ENCODE measurements around the gene NAA15. TPM values are rescaled to one million over a fixed set of nuclear protein-coding genes. Genes with fewer than 3 reads are reported as not detected.
A peak's percentile ranks its signal among the peaks of the same experiment; 100 is the strongest.

NAA15 gene
- total and polyA plus RNA-seq, 3 experiments from 2014 or later: 47.0 to 122 (median 116) TPM

DNA sequence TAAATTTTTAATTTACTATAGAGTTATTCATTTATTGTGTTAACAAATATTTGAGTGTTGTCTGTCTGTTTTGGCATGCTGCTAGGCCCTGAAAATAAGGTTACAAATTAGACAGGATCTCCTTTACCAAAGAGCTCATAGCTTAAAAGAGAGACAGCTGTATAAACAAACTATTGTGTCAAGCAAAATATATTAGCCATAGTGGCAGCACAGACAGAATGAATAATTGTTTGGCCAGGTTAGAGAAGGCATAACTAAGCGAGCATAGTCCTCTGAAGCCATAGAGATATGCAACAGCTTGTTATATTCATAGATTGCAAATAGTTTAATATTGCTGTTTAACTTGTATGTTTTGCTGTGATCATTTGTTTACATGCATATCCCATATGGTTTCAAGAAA lies 67.7 kb downstream of the NAA15 start:
- Mint-ChIP-seq H3K36me3 (peaks cover 8 to 79% (median 28%) of the 10 kb centered on the region in 3 donors), H3K9me3 (no peaks in the 10 kb centered on the region), H3K27me3 (no peaks in the 10 kb centered on the region), H3K4me3 (no peak overlapping the region), H3K27ac (no peak overlapping the region), H3K4me1 (peaks cover 0 to 7% (median 7%) of the 10 kb centered on the region in 3 donors)
- no peaks in the 10 kb centered on the region for H3K4me1 ChIP-seq (ENCODE audit: insufficient read depth, low read length)
- ChIA-PET CTCF (no interaction called here), POLR2A (no interaction called here)
- no peak overlapping the region for H3K4me3 ChIP-seq (ENCODE audit: low read length)
- DNase-seq: no peak
- H3K36me3 ChIP-seq (ENCODE audit: insufficient read depth, low read length): peaks cover 17% of the 10 kb centered on the region
- H3K27me3 ChIP-seq (ENCODE audit: insufficient read depth, low read length, poor library complexity, severe bottlenecking): no peaks in the 10 kb centered on the region
- no peak overlapping the region for H3K27ac ChIP-seq (ENCODE audit: low read depth, low read length)
- no peaks in the 10 kb centered on the region for H3K9me3 ChIP-seq (ENCODE audit: low read length)

GRCh38 chr4:139374251-139374650 lies 72.9 kb downstream of the NAA15 start:
- no peaks in the 10 kb centered on the region for H3K9me3 Mint-ChIP-seq
- H3K27ac Mint-ChIP-seq: no peak overlapping the region
- peaks cover 15% of the 10 kb centered on the region for H3K36me3 ChIP-seq (ENCODE audit: insufficient read depth, low read length)
- no peak overlapping the region for H3K4me3 Mint-ChIP-seq
- no peaks in the 10 kb centered on the region for H3K4me1 ChIP-seq (ENCODE audit: insufficient read depth, low read length)
- H3K27me3 Mint-ChIP-seq: no peaks in the 10 kb centered on the region
- H3K4me3 ChIP-seq (ENCODE audit: low read length): no peak overlapping the region
- no peaks in the 10 kb centered on the region for H3K27me3 ChIP-seq (ENCODE audit: insufficient read depth, low read length, poor library complexity, severe bottlenecking)
- H3K4me1 Mint-ChIP-seq: peaks cover 0 to 4% (median 0%) of the 10 kb centered on the region in 3 donors
- H3K9me3 ChIP-seq (ENCODE audit: low read length): no peaks in the 10 kb centered on the region
- H3K27ac ChIP-seq (ENCODE audit: low read depth, low read length): no peak overlapping the region
- DNase-seq: no peak
- H3K36me3 Mint-ChIP-seq: peaks cover 4 to 84% (median 21%) of the 10 kb centered on the region in 3 donors
- CTCF ChIA-PET: no interaction called here
- POLR2A ChIA-PET: no interaction called here

DNA sequence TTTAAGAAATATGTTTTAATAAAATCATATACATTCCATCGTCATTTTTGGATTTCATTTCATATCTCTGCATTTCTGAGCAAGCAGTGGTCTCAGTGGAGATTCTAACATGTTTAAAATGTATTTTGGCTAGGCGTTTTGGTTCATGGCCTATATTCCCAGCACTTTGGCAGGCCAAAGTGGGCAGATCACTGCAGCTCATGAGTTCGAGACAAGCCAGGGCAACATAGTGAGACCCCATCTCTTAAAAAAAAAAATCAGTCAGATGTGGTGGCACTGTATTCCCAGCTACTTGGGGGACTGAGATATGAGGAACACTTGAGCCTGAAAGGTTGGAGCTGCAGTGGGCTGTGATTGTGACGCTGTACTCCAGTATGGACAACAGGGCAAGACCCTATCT lies 85.1 kb downstream of the NAA15 start:
- POLR2A ChIA-PET: no interaction called here
- peaks cover 8% of the 10 kb centered on the region for H3K36me3 ChIP-seq (ENCODE audit: insufficient read depth, low read length)
- no peak overlapping the region for H3K4me3 ChIP-seq (ENCODE audit: low read length)
- Mint-ChIP-seq H3K4me1 (peaks cover 0 to 4% (median 2%) of the 10 kb centered on the region in 3 donors), H3K4me3 (no peak overlapping the region), H3K27me3 (no peaks in the 10 kb centered on the region), H3K27ac (peak overlapping the region in 1 of 8 donors; percentile 28), H3K36me3 (peaks cover 0 to 85% (median 16%) of the 10 kb centered on the region in 3 donors), H3K9me3 (no peaks in the 10 kb centered on the region)
- no peaks in the 10 kb centered on the region for H3K4me1 ChIP-seq (ENCODE audit: insufficient read depth, low read length)
- H3K9me3 ChIP-seq (ENCODE audit: low read length): no peaks in the 10 kb centered on the region
- CTCF ChIA-PET: interaction anchor here (0.7 to 0.9 kb wide), 2 partner anchors 91 to 270 kb away, joined by 3 read pairs; no protein-coding TSS in a partner anchor
- no peaks in the 10 kb centered on the region for H3K27me3 ChIP-seq (ENCODE audit: insufficient read depth, low read length, poor library complexity, severe bottlenecking)
- DNase-seq: no peak
- H3K27ac ChIP-seq (ENCODE audit: low read depth, low read length): no peak overlapping the region

DNA sequence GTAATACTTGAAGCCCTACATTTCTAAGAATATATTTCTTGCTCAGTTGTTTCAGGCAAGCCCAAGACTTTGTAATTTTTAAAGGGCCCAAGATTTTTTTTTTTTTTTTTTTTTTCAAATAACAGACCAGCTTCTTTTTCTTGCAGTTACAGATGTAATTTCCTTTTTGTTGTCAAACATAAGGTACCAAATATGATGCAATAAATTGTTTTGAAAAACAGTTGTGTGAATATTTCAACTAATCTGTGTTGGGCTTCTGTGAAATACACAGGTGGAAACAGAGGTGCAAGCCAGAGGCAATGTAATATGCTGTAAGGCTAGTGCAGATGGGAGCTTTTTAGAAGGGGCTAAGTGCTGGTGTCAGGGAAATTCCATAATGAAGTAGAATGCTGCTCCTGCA lies 87.8 kb downstream of the NAA15 start:
- Mint-ChIP-seq H3K27ac (peak overlapping the region in 3 of 8 donors; percentile 3 to 43 (median 13)), H3K4me1 (peaks cover 0 to 4% (median 2%) of the 10 kb centered on the region in 3 donors), H3K4me3 (no peak overlapping the region), H3K9me3 (no peaks in the 10 kb centered on the region), H3K27me3 (no peaks in the 10 kb centered on the region), H3K36me3 (peaks cover 0 to 75% (median 14%) of the 10 kb centered on the region in 3 donors)
- POLR2A ChIA-PET: no interaction called here
- Histone ChIP-seq H3K4me3 (ENCODE audit: low read length) (no peak overlapping the region), H3K9me3 (ENCODE audit: low read length) (no peaks in the 10 kb centered on the region), H3K27me3 (ENCODE audit: insufficient read depth, low read length, poor library complexity, severe bottlenecking) (no peaks in the 10 kb centered on the region), H3K27ac (ENCODE audit: low read depth, low read length) (no peak overlapping the region), H3K4me1 (ENCODE audit: insufficient read depth, low read length) (no peaks in the 10 kb centered on the region), H3K36me3 (ENCODE audit: insufficient read depth, low read length) (peaks cover 8% of the 10 kb centered on the region)
- CTCF ChIA-PET: no interaction called here
- DNase-seq: no peak

- Histone ChIP-seq H3K27me3 (ENCODE audit: insufficient read depth, low read length, poor library complexity, severe bottlenecking) (no peaks in the 10 kb centered on the region), H3K4me3 (ENCODE audit: low read length) (no peak overlapping the region), H3K9me3 (ENCODE audit: low read length) (no peaks in the 10 kb centered on the region), H3K4me1 (ENCODE audit: insufficient read depth, low read length) (no peaks in the 10 kb centered on the region), H3K36me3 (ENCODE audit: insufficient read depth, low read length) (peaks cover 8% of the 10 kb centered on the region), H3K27ac (ENCODE audit: low read depth, low read length) (no peak overlapping the region)
- POLR2A ChIA-PET: no interaction called here
- H3K4me3 Mint-ChIP-seq: no peak overlapping the region
- CTCF ChIA-PET: no interaction called here
- H3K36me3 Mint-ChIP-seq: peaks cover 0 to 71% (median 13%) of the 10 kb centered on the region in 3 donors
- no peak for DNase-seq
- peaks cover 0 to 4% (median 2%) of the 10 kb centered on the region in 3 donors for H3K4me1 Mint-ChIP-seq
- H3K9me3 Mint-ChIP-seq: no peaks in the 10 kb centered on the region
- H3K27ac Mint-ChIP-seq: peak overlapping the region in 4 of 8 donors; percentile 2 to 32 (median 16)
- no peaks in the 10 kb centered on the region for H3K27me3 Mint-ChIP-seq
These were observed 88.7 kb downstream of the NAA15 start for GRCh38 chr4:139389991-139390390.

- DNase-seq: no peak
- H3K4me1 Mint-ChIP-seq: peaks cover 0 to 4% (median 2%) of the 10 kb centered on the region in 3 donors
- Histone ChIP-seq H3K27ac (ENCODE audit: low read depth, low read length) (no peak overlapping the region), H3K4me3 (ENCODE audit: low read length) (no peak overlapping the region), H3K27me3 (ENCODE audit: insufficient read depth, low read length, poor library complexity, severe bottlenecking) (no peaks in the 10 kb centered on the region), H3K4me1 (ENCODE audit: insufficient read depth, low read length) (no peaks in the 10 kb centered on the region), H3K36me3 (ENCODE audit: insufficient read depth, low read length) (peaks cover 4% of the 10 kb centered on the region), H3K9me3 (ENCODE audit: low read length) (no peaks in the 10 kb centered on the region)
- H3K27me3 Mint-ChIP-seq: no peaks in the 10 kb centered on the region
- no peak overlapping the region for H3K4me3 Mint-ChIP-seq
- H3K36me3 Mint-ChIP-seq: peaks cover 0 to 60% (median 12%) of the 10 kb centered on the region in 3 donors
- H3K27ac Mint-ChIP-seq: no peak overlapping the region
- ChIA-PET POLR2A (no interaction called here), CTCF (no interaction called here)
- H3K9me3 Mint-ChIP-seq: no peaks in the 10 kb centered on the region
These were observed 90.4 kb downstream of the NAA15 start for GRCh38 chr4:139391731-139392130.

DNA sequence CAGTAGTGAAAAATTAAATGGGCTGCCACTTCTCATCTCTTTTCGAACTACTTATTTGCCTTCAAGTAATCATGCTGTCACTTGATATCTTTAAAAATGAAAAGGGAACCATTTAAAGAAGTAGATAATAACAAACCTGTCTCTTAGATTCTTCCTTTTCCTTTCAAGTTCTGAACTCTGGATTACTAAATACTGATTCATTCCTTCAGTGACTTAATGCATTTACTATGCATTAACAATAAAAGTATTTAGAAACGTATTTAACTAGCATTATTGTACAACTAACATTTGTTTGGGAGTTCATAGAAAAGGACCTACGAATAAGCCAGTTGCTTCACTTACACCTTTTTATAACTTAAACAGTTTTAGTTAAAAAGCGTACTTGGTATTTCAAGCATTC lies 91.5 kb downstream of the NAA15 start:
- H3K4me1 ChIP-seq (ENCODE audit: insufficient read depth, low read length): no peaks in the 10 kb centered on the region
- peak overlapping the region in 1 of 8 donors; percentile 16 for H3K27ac Mint-ChIP-seq
- ChIA-PET CTCF (no interaction called here), POLR2A (no interaction called here)
- H3K27me3 ChIP-seq (ENCODE audit: insufficient read depth, low read length, poor library complexity, severe bottlenecking): no peaks in the 10 kb centered on the region
- H3K4me3 ChIP-seq (ENCODE audit: low read length): no peak overlapping the region
- no peaks in the 10 kb centered on the region for H3K9me3 ChIP-seq (ENCODE audit: low read length)
- no peak overlapping the region for H3K27ac ChIP-seq (ENCODE audit: low read depth, low read length)
- H3K4me1 Mint-ChIP-seq: peaks cover 0 to 4% (median 3%) of the 10 kb centered on the region in 3 donors
- DNase-seq: no peak
- H3K27me3 Mint-ChIP-seq: no peaks in the 10 kb centered on the region
- H3K9me3 Mint-ChIP-seq: no peaks in the 10 kb centered on the region
- H3K36me3 ChIP-seq (ENCODE audit: insufficient read depth, low read length): peaks cover 4% of the 10 kb centered on the region
- peaks cover 0 to 56% (median 12%) of the 10 kb centered on the region in 3 donors for H3K36me3 Mint-ChIP-seq
- H3K4me3 Mint-ChIP-seq: no peak overlapping the region

DNA sequence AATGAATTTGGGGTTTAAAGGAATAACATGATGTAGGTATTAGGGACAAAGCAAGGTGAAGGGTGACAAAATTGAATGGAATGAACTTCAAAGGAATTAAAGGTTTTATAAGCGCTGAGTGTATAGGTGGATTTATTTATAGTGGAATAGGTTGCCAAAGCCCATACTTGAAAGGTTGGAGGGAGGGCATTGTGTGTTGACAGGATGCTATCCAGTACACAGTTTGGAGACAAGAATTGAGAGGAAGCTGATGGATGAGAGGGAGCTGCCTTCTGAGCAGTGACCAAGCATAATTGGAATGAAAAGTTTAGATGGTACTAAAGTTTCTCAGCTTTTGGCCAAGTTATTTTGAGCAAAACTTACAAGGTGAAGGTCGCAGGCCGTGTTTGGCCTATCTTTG lies 100.1 kb downstream of the NAA15 start:
- no peaks in the 10 kb centered on the region for H3K9me3 ChIP-seq (ENCODE audit: low read length)
- H3K27me3 ChIP-seq (ENCODE audit: insufficient read depth, low read length, poor library complexity, severe bottlenecking): no peaks in the 10 kb centered on the region
- H3K4me1 Mint-ChIP-seq: peaks cover 0 to 1% (median 0%) of the 10 kb centered on the region in 3 donors
- ChIA-PET POLR2A (no interaction called here), CTCF (interaction anchor here (1.3 kb wide), 1 partner anchor 371 kb away, joined by 3 read pairs; no protein-coding TSS in a partner anchor)
- no peak for DNase-seq
- no peaks in the 10 kb centered on the region for H3K27me3 Mint-ChIP-seq
- H3K27ac ChIP-seq (ENCODE audit: low read depth, low read length): no peak overlapping the region
- no peak overlapping the region for H3K4me3 ChIP-seq (ENCODE audit: low read length)
- no peak overlapping the region for H3K27ac Mint-ChIP-seq
- no peaks in the 10 kb centered on the region for H3K9me3 Mint-ChIP-seq
- H3K36me3 Mint-ChIP-seq: peaks cover 0 to 17% (median 16%) of the 10 kb centered on the region in 3 donors
- no peaks in the 10 kb centered on the region for H3K4me1 ChIP-seq (ENCODE audit: insufficient read depth, low read length)
- H3K4me3 Mint-ChIP-seq: no peak overlapping the region
- H3K36me3 ChIP-seq (ENCODE audit: insufficient read depth, low read length): no peaks in the 10 kb centered on the region
